Measurements from ENCODE around the gene AGAP2. TPM values are rescaled to one million over a fixed set of nuclear protein-coding genes. Genes with fewer than 3 reads are reported as not detected.

The AGAP2 gene
- total and polyA plus RNA-seq, 9 of the 15 experiments (the other 6 are each of a cell fraction or from before 2014, with no cell fraction given): 0.04 to 0.77 (median 0.28) TPM; not detected in 1

GRCh38 chr12:57782608-57783465, 44.3 kb upstream of the AGAP2 start, which contains the start of gene TSFM (continued):
- TF ChIP-seq ZBTB40 (IDR thresholded peaks at IDR 0.05) (peak; percentile 68), ZBTB40 (CRISPR knock-in tag; IDR thresholded peaks at IDR 0.05) (no peak), PCBP1 (IDR thresholded peaks at IDR 0.05; ENCODE audit: low read depth, low read length, poor library complexity, severe bottlenecking) (no peak), GABPB1 (CRISPR knock-in tag; IDR thresholded peaks at IDR 0.05) (peak; percentile 82), IFI16 (CRISPR knock-in tag; IDR thresholded peaks at IDR 0.05) (no peak), RCOR1 (IDR thresholded peaks at IDR 0.05; ENCODE audit: borderline replicate concordance in 1 of 2, low read depth in 2 of 2, low read length in 2 of 2) (peak in 1 of 2 experiments; percentile 60; a peak in 1 of 4 replicates), ZNF609 (CRISPR knock-in tag; IDR thresholded peaks at IDR 0.05; ENCODE audit: borderline replicate concordance) (no peak), FOXA3 (CRISPR knock-in tag; conservative IDR thresholded peaks at IDR 0.05 in 1 of 2, IDR thresholded peaks at IDR 0.05 in 1 of 2) (0 out of 4 replicates have a peak, but pooled peaks of 1 of the 2 experiments have one; percentile 16), EHMT2 (IDR thresholded peaks at IDR 0.05) (no peak), ZNF134 (CRISPR knock-in tag; conservative IDR thresholded peaks at IDR 0.05) (no peak), FOXJ3 (CRISPR knock-in tag; IDR thresholded peaks at IDR 0.05) (no peak), BCL6 (CRISPR knock-in tag; IDR thresholded peaks at IDR 0.05) (no peak), LARP7 (IDR thresholded peaks at IDR 0.05) (peak; percentile 68; the same call in 1 of the 2 replicates)
